Esophagus muscularis mucosa (tissue), 4 donors: ENCODE data around the gene ZNF362. TPM values are rescaled to one million over a fixed set of nuclear protein-coding genes. Genes with fewer than 3 reads are reported as not detected.

Experiments used
- DNase-seq: peaks from one replicate; pipeline ENCODE4 v3.0.0-alpha.2; 2017; ENCODE audit errors: extremely low spot score
- H3K27ac ChIP-seq, 4 donors: fragments of 200-600 bp; sonication (generic); replicated peaks in 1 of 4; 1 replicate in 3 of 4; 2 replicates in 1 of 4; pipeline ENCODE4 v1.5.1; 2016 to 2019; ENCODE audit warnings: mild to moderate bottlenecking in 1 of 4
- H3K27me3 ChIP-seq, 4 donors: fragments of 200-600 bp; sonication (generic); one replicate each; pipeline versions ENCODE4 v1.5.1 to v1.6.0; 2016 to 2019
- H3K36me3 ChIP-seq, 4 donors: fragments of 200-600 bp; sonication (generic); one replicate each; pipeline ENCODE4 v1.5.1; 2016 to 2019
- H3K4me1 ChIP-seq, 4 donors: fragments of 200-600 bp; sonication (generic); one replicate each; pipeline ENCODE4 v1.5.1; 2016 to 2019
- H3K4me3 ChIP-seq, 4 donors: fragments of 200-600 bp; sonication (generic); 1 replicate in 2 of 4; 2 replicates in 2 of 4; pipeline ENCODE4 v1.5.1; 2016 to 2019; ENCODE audit warnings: mild to moderate bottlenecking in 4 of 4, moderate library complexity in 1 of 4
- H3K9me3 ChIP-seq, 4 donors: fragments of 200-600 bp; sonication (generic); 1 replicate in 3 of 4; 2 replicates in 1 of 4; pipeline ENCODE4 v1.5.1; 2016 to 2019
- CTCF ChIP-seq, 3 experiments: fragments of 200-600 bp in 2 of 3; fragments of 450-650 bp in 1 of 3; sonication (generic) in 2 of 3; IDR thresholded peaks; one replicate each; pipeline ENCODE4 v1.5.1; 2017 to 2019; ENCODE audit warnings: antibody characterized with exemption in 3 of 3, mild to moderate bottlenecking in 2 of 3, moderate library complexity in 1 of 3
- EP300 ChIP-seq: sonication (generic); formaldehyde crosslinking; IDR thresholded peaks from one replicate; pipeline ENCODE4 v1.6.1; 2017; ENCODE audit warnings: antibody characterized with exemption
- POLR2A ChIP-seq: fragments of 450-650 bp; IDR thresholded peaks from one replicate; pipeline ENCODE4 v1.6.1; 2017; ENCODE audit warnings: antibody characterized with exemption, moderate library complexity, mild to moderate bottlenecking, low read depth
- POLR2AphosphoS5 ChIP-seq, 2 donors: sonication (generic); formaldehyde crosslinking; IDR thresholded peaks; one replicate each; pipeline ENCODE4 v1.6.1; 2017; ENCODE audit warnings: antibody characterized with exemption in 2 of 2
- WGBS: methylation state at CpG from one replicate; pipeline ENCODE4 v1.1.5; 2018; 5-methylcytosine and 5-hydroxymethylcytosine counted together
- intact Hi-C: fragments of 100-400 bp; cut with DNase I; formaldehyde crosslinking; loops from one replicate; pipeline ENCODE4 v1.15.1; 2023
- total RNA-seq, 4 donors: library from RNA; depleted of rRNA; stranded (reverse); fragments of >200 nt; gene quantifications; one replicate each; pipeline versions ENCODE4 v1.1.0 to v1.2.1, GENCODE V29; 2016

Gene ZNF362
- total RNA-seq, 4 donors from 2014 or later: 17.2 to 35.3 (median 25.1) TPM

GRCh38 chr1:33282791-33283190 is 26.5 kb downstream of the ZNF362 start:
- H3K27ac ChIP-seq: no peak overlapping the region
- H3K4me1 ChIP-seq: peaks cover 12 to 16% (median 12%) of the 10 kb centered on the region in 4 donors
- 75% methylated on average over 3 of the region's 3 CpGs for WGBS
- no peaks in the 10 kb centered on the region for H3K9me3 ChIP-seq
- intact Hi-C loops: no loop called here
- TF ChIP-seq CTCF (IDR thresholded peaks at IDR 0.05) (no peak), POLR2AphosphoS5 (IDR thresholded peaks at IDR 0.05) (no peak), EP300 (no peak), POLR2A (no peak)
- no peak overlapping the region for H3K4me3 ChIP-seq
- no peaks in the 10 kb centered on the region for H3K27me3 ChIP-seq
- no peak for DNase-seq
- H3K36me3 ChIP-seq: peaks cover 28 to 78% (median 63%) of the 10 kb centered on the region in 4 donors

- TF ChIP-seq POLR2AphosphoS5 (IDR thresholded peaks at IDR 0.05) (no peak), EP300 (no peak), CTCF (IDR thresholded peaks at IDR 0.05) (no peak), POLR2A (no peak)
- H3K4me3 ChIP-seq: no peak overlapping the region
- H3K36me3 ChIP-seq: peaks cover 28 to 73% (median 54%) of the 10 kb centered on the region in 4 donors
- no peak for DNase-seq
- H3K9me3 ChIP-seq: no peaks in the 10 kb centered on the region
- peaks cover 12 to 16% (median 14%) of the 10 kb centered on the region in 4 donors for H3K4me1 ChIP-seq
- whole genome bisulfite sequencing: 85% methylated on average over 6 of the region's 6 CpGs
- no peak overlapping the region for H3K27ac ChIP-seq
- no peaks in the 10 kb centered on the region for H3K27me3 ChIP-seq
- intact Hi-C loops: no loop called here
These were observed 27.8 kb downstream of the ZNF362 start for GRCh38 chr1:33284049-33284448.

- intact Hi-C loops: no loop called here
- Histone ChIP-seq H3K36me3 (peaks cover 12 to 54% (median 34%) of the 10 kb centered on the region in 4 donors), H3K4me1 (peaks cover 12 to 20% (median 17%) of the 10 kb centered on the region in 4 donors), H3K9me3 (no peaks in the 10 kb centered on the region), H3K27me3 (no peaks in the 10 kb centered on the region), H3K27ac (no peak overlapping the region), H3K4me3 (no peak overlapping the region)
- no peak for DNase-seq
- WGBS: 77% methylated on average over 8 of the region's 8 CpGs
- TF ChIP-seq CTCF (IDR thresholded peaks at IDR 0.05): no peak
- no peak for TF ChIP-seq EP300
- TF ChIP-seq POLR2A: no peak
- TF ChIP-seq POLR2AphosphoS5 (IDR thresholded peaks at IDR 0.05): no peak
These were observed 30.3 kb downstream of the ZNF362 start for GRCh38 chr1:33286451-33287185.

GRCh38 chr1:33287317-33287716 is 31.0 kb downstream of the ZNF362 start:
- peaks cover 5 to 47% (median 27%) of the 10 kb centered on the region in 4 donors for H3K36me3 ChIP-seq

More at GRCh38 chr1:33287317-33287716, 31.0 kb downstream of the ZNF362 start:
- no peak for DNase-seq
- intact Hi-C loops: no loop called here
- Histone ChIP-seq H3K4me1 (peaks cover 12 to 20% (median 17%) of the 10 kb centered on the region in 4 donors), H3K4me3 (no peak overlapping the region), H3K27ac (no peak overlapping the region), H3K27me3 (no peaks in the 10 kb centered on the region), H3K9me3 (no peaks in the 10 kb centered on the region)
- WGBS: 90% methylated on average over 2 of the region's 2 CpGs
- TF ChIP-seq POLR2AphosphoS5 (IDR thresholded peaks at IDR 0.05): no peak
- no peak for TF ChIP-seq POLR2A
- no peak for TF ChIP-seq EP300
- TF ChIP-seq CTCF (IDR thresholded peaks at IDR 0.05): no peak
